ENCODE results near the gene ZSCAN22. TPM values are rescaled to one million over a fixed set of nuclear protein-coding genes. Genes with fewer than 3 reads are reported as not detected.
"Not testable (repeated sequence)": the region's sequence is repeated elsewhere in the genome, so short reads cannot be mapped to it uniquely, and the experiment has no call there.

The ZSCAN22 gene
- total RNA-seq, 5 donors from 2014 or later (not counting 1 experiment from before 2014, with no cell fraction given): 1.9 to 6.9 (median 6.2) TPM

DNA sequence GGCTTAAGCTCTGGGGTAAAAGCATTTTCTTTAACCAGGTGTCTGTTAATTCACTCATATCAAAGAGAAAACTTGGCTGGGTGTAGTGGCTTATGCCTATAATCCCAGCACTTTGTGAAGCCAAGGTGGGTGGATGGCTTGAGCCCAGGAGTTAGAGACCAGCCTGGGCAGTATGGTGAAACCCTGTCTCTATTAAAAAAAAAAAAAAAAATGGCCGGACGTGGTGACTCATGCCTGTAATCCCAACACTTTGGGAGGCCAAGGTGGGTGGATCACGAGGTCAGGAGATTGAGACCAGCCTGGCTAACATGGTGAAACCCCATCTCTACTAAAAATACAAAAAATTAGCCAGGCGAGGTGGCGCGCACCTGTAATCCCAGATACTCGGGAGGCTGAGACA is 49.9 kb downstream of the ZSCAN22 start:
- H3K27ac ChIP-seq (ENCODE audit: low read length); H3K36me3 Mint-ChIP-seq; H3K4me3 Mint-ChIP-seq; ATAC-seq (replicated peaks in 1 of 4); H3K9me3 Mint-ChIP-seq; H3K4me3 ChIP-seq (ENCODE audit: control insufficient read depth in 1 of 2, extremely low read depth in 1 of 2, low read length in 1 of 2); DNase-seq; H3K27me3 Mint-ChIP-seq; H3K36me3 ChIP-seq (ENCODE audit: control insufficient read depth in 2 of 2, extremely low read depth in 1 of 2, insufficient read depth in 1 of 2, low read length in 1 of 2); CTCF ChIA-PET; H3K27ac Mint-ChIP-seq; H3K27me3 ChIP-seq (replicated peaks in 1 of 2; ENCODE audit: control insufficient read depth in 2 of 2, extremely low read depth in 1 of 2, insufficient read depth in 2 of 2, low read length in 1 of 2); H3K9me3 ChIP-seq: not testable (repeated sequence)
- WGBS (ENCODE audit: insufficient coverage): 95% methylated on average over 4 of the region's 7 CpGs
- H3K4me1 Mint-ChIP-seq: peaks cover 16 to 21% (median 18%) of the 10 kb centered on the region in 3 donors
- POLR2A ChIA-PET: interaction anchor here in 1 of 2 donors (0.7 kb wide), 1 partner anchor 745 kb away, joined by 7 read pairs; no protein-coding TSS in a partner anchor
- H3K4me1 ChIP-seq (ENCODE audit: control insufficient read depth in 1 of 2, extremely low read depth in 1 of 2, insufficient read depth in 2 of 2, low read length in 2 of 2): peaks cover 4 to 20% of the 10 kb centered on the region in 2 experiments

DNA sequence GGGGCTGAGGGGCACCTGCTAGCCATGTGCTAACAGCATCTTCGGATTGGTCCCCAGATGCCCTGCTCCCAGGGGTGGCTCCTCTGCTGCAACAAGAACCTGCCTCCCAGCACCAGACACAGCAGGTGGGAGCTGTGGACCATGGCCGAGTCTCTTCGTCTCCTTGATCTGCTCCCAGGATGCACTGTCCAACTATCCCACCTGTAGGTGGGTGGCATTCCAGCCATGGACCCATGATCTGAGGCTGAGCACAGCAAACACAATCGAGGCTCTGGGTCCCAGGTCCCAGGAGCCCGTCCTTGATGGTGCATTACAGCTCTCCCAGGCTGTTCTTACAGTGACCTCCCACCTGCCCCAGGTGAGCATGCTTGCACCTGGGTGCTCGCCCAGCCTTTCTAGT is 52.5 kb downstream of the ZSCAN22 start:
- peak overlapping the region; percentile 24 for H3K27ac ChIP-seq (ENCODE audit: low read length)
- Mint-ChIP-seq H3K27me3 (no peaks in the 10 kb centered on the region), H3K4me3 (peak overlapping the region; percentile 87 to 95 (median 87)), H3K36me3 (no peaks in the 10 kb centered on the region), H3K27ac (peak overlapping the region; percentile 94), H3K9me3 (no peaks in the 10 kb centered on the region), H3K4me1 (peaks cover 24 to 30% (median 28%) of the 10 kb centered on the region in 3 donors)
- no peaks in the 10 kb centered on the region for H3K9me3 ChIP-seq
- ChIA-PET CTCF (no interaction called here), POLR2A (no interaction called here)
- H3K4me1 ChIP-seq (ENCODE audit: control insufficient read depth in 1 of 2, extremely low read depth in 1 of 2, insufficient read depth in 2 of 2, low read length in 2 of 2): peaks cover 4 to 27% of the 10 kb centered on the region in 2 experiments
- WGBS (ENCODE audit: insufficient coverage): 87% methylated on average over 5 of the region's 6 CpGs
- H3K27me3 ChIP-seq (replicated peaks in 1 of 2; ENCODE audit: control insufficient read depth in 2 of 2, extremely low read depth in 1 of 2, insufficient read depth in 2 of 2, low read length in 1 of 2): no peaks in the 10 kb centered on the region
- H3K36me3 ChIP-seq (ENCODE audit: control insufficient read depth in 2 of 2, extremely low read depth in 1 of 2, insufficient read depth in 1 of 2, low read length in 1 of 2): no peaks in the 10 kb centered on the region
- no peak overlapping the region for H3K4me3 ChIP-seq (ENCODE audit: control insufficient read depth in 1 of 2, extremely low read depth in 1 of 2, low read length in 1 of 2)
- DNase-seq: no peak
- ATAC-seq (replicated peaks in 1 of 4): no peak

DNA sequence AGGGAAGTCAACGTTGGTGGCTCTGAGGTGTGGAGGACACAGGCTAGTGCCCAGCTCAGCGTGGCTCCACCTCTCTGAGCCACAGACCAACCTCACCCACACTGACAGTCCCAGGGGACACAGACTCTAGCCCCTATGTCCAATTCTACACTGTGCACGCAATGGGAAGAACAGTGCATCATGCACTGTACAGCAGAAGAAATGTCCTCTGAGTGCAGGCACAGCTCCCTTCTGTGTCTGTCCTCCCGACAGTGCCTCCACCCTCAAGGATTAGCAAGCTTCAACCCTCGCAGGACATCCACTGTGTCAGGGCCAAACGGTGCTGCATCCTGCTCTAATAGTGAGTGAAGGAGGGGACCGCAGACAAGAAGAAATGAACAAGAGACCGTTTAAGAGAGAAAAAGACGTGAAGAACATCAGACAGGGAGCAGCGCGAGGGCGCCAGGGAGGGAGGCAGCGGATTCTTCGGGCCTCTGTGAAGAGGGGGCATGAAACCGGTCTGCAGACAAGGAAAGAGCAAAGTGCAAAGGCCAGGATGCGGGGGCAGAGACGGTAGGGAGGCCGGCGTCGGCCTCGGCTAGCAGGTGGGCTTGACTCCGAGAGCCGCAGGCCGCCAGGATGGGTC is 53.4 kb downstream of the ZSCAN22 start:
- CTCF ChIA-PET: no interaction called here
- Mint-ChIP-seq H3K4me1 (peaks cover 24 to 30% (median 28%) of the 10 kb centered on the region in 3 donors), H3K27me3 (no peaks in the 10 kb centered on the region), H3K36me3 (no peaks in the 10 kb centered on the region), H3K9me3 (no peaks in the 10 kb centered on the region), H3K4me3 (peak overlapping the region; percentile 87 to 95 (median 87)), H3K27ac (peak overlapping the region; percentile 94)
- POLR2A ChIA-PET: no interaction called here
- under 1% methylated on average over 19 of the region's 24 CpGs for WGBS (ENCODE audit: insufficient coverage)
- Histone ChIP-seq H3K9me3 (no peaks in the 10 kb centered on the region), H3K27me3 (replicated peaks in 1 of 2; ENCODE audit: control insufficient read depth in 2 of 2, extremely low read depth in 1 of 2, insufficient read depth in 2 of 2, low read length in 1 of 2) (no peaks in the 10 kb centered on the region), H3K27ac (ENCODE audit: low read length) (peak overlapping the region; percentile 90), H3K4me1 (ENCODE audit: control insufficient read depth in 1 of 2, extremely low read depth in 1 of 2, insufficient read depth in 2 of 2, low read length in 2 of 2) (peaks cover 4 to 27% of the 10 kb centered on the region in 2 experiments), H3K36me3 (ENCODE audit: control insufficient read depth in 2 of 2, extremely low read depth in 1 of 2, insufficient read depth in 1 of 2, low read length in 1 of 2) (no peaks in the 10 kb centered on the region), H3K4me3 (ENCODE audit: control insufficient read depth in 1 of 2, extremely low read depth in 1 of 2, low read length in 1 of 2) (peak overlapping the region; percentile 52 to 73)
- ATAC-seq (replicated peaks in 1 of 4) (no peak), DNase-seq (peak in 1 of 35 experiments; percentile 29)

DNA sequence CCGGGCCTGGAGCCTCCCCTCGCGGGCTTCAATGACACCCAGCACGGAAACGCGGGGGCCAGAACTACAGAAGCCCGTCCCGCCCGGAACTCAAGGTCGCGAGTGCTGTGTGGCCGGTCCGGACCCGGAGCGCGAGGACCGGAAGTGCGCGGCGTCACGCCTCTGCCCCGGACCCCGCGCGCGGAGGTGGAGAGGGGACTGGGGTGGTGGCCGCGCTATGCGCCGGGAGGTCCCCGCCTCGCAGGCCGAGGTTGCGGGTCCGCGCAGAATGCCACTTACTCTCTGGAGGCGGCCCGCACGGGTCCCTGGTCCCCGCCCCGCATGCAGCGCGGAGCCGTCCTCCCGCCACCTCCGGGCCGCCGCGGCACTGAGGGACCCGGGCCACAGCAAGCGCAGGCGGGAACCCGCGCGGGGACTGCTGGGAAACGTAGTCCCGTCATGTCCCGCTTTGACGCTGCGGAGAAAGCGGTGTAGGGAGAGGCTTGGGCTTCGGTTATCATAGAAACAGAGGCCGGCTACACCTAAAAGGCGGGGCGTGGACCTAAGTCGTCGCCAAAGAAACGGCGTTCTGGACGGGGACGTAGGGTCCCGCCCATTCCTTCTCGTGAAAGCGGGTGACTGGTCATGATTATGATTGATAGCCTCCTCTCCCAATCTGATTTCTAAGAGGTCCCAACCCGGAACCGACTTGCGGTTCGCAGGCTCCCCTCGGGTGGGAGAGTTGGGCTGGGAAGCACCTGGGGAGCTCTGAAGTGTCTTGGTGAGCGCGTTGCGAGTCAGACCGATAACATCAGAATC is 54.1 kb downstream of the ZSCAN22 start, which contains the start of gene ZNF837:
TSS of gene ZNF837 (minus strand) at position 369 of the 798 bp plus-strand sequence. CDS start 11,698 bp downstream, outside the sequence.
- POLR2A ChIA-PET: interaction anchor here in 1 of 2 donors (1.2 kb wide), 1 partner anchor 28 kb away, joined by 6 read pairs; the partner anchor contains the start of gene ZNF584
- DNase-seq (peak; percentile 91 to 100 (median 98)), ATAC-seq (replicated peaks in 1 of 4) (peak; percentile 85 to 89 (median 86))
- H3K9me3 ChIP-seq: no peaks in the 10 kb centered on the region
- H3K36me3 ChIP-seq (ENCODE audit: control insufficient read depth in 2 of 2, extremely low read depth in 1 of 2, insufficient read depth in 1 of 2, low read length in 1 of 2): no peaks in the 10 kb centered on the region
- H3K27ac ChIP-seq (ENCODE audit: low read length): peak within 1 kb of the TSS; percentile 90
- Mint-ChIP-seq H3K4me1 (peaks cover 30 to 36% (median 32%) of the 10 kb centered on the region in 3 donors), H3K4me3 (peak within 1 kb of the TSS; percentile 87 to 95 (median 87)), H3K9me3 (no peaks in the 10 kb centered on the region), H3K27me3 (no peaks in the 10 kb centered on the region), H3K27ac (peak within 1 kb of the TSS; percentile 94), H3K36me3 (no peaks in the 10 kb centered on the region)
- peaks cover 7 to 35% of the 10 kb centered on the region in 2 experiments for H3K4me1 ChIP-seq (ENCODE audit: control insufficient read depth in 1 of 2, extremely low read depth in 1 of 2, insufficient read depth in 2 of 2, low read length in 2 of 2)
- under 1% methylated on average over 74 of the region's 83 CpGs for WGBS (ENCODE audit: insufficient coverage)
- no peaks in the 10 kb centered on the region for H3K27me3 ChIP-seq (replicated peaks in 1 of 2; ENCODE audit: control insufficient read depth in 2 of 2, extremely low read depth in 1 of 2, insufficient read depth in 2 of 2, low read length in 1 of 2)
- H3K4me3 ChIP-seq (ENCODE audit: control insufficient read depth in 1 of 2, extremely low read depth in 1 of 2, low read length in 1 of 2): peak within 1 kb of the TSS; percentile 67 to 73
- CTCF ChIA-PET: interaction anchor here in 1 of 2 donors (0.6 kb wide), 1 partner anchor 38 kb away, joined by 3 read pairs; no protein-coding TSS in a partner anchor

DNA sequence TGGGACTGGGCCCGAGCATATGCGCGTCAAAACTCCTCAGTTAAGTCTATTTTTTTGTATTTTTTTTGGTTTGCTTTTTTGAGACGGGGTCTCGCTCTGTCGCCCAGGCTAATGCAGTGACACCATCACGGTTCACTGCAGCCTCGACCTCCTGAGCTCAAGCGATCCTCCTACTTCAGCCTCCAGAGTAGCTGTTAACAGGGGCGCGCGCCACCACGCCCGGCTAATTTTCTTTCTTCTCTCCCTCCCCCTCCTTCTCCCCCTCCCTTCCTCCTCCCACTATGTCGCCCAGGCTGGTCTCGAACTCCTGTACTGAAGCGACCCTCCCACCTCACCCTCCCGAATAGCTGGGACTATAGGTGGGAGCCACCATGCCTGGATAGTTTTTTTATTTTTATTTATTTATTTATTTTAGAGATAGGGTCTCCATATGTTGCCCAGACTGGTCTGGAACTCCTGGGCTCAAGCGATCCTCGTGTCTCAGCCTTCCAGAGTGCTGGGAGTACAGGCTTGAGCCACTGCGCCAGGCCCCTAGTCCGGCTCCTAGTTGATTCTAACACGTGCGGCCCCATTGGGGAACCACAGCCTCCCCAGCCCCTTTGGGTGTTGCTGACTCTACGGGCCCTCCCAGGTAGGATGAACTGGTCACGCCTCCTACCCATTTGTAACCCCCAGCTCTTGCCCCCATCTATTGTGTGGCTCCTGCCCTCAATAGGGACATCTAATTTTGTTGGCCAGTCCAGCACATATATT is 54.8 kb downstream of the ZSCAN22 start:
- peak overlapping the region; percentile 94 for H3K27ac Mint-ChIP-seq
- no peaks in the 10 kb centered on the region for H3K9me3 ChIP-seq
- H3K4me1 Mint-ChIP-seq: peaks cover 32 to 39% (median 35%) of the 10 kb centered on the region in 3 donors
- ChIA-PET CTCF (interaction anchor here (0.5 to 0.6 kb wide), 2 partner anchors 35 to 38 kb away, joined by 3 read pairs; no protein-coding TSS in a partner anchor), POLR2A (interaction anchor here in 1 of 2 donors (0.6 to 1.2 kb wide), 3 partner anchors 27 to 674 kb away, joined by 3 to 7 read pairs (median 6); partner anchors contain the start of gene ZNF584)
- H3K4me1 ChIP-seq (ENCODE audit: control insufficient read depth in 1 of 2, extremely low read depth in 1 of 2, insufficient read depth in 2 of 2, low read length in 2 of 2): peaks cover 8 to 42% of the 10 kb centered on the region in 2 experiments
- no peaks in the 10 kb centered on the region for H3K27me3 ChIP-seq (replicated peaks in 1 of 2; ENCODE audit: control insufficient read depth in 2 of 2, extremely low read depth in 1 of 2, insufficient read depth in 2 of 2, low read length in 1 of 2)
- H3K9me3 Mint-ChIP-seq: no peaks in the 10 kb centered on the region
- H3K4me3 ChIP-seq (ENCODE audit: control insufficient read depth in 1 of 2, extremely low read depth in 1 of 2, low read length in 1 of 2): peak overlapping the region; percentile 64 to 67
- ATAC-seq (replicated peaks in 1 of 4) (no peak), DNase-seq (no peak)
- H3K36me3 Mint-ChIP-seq: no peaks in the 10 kb centered on the region
- H3K27me3 Mint-ChIP-seq: no peaks in the 10 kb centered on the region
- H3K27ac ChIP-seq (ENCODE audit: low read length): peak overlapping the region; percentile 90
- no peaks in the 10 kb centered on the region for H3K36me3 ChIP-seq (ENCODE audit: control insufficient read depth in 2 of 2, extremely low read depth in 1 of 2, insufficient read depth in 1 of 2, low read length in 1 of 2)
- peak overlapping the region; percentile 87 to 95 (median 87) for H3K4me3 Mint-ChIP-seq
- WGBS (ENCODE audit: insufficient coverage): 49% methylated on average over 10 of the region's 26 CpGs

Measured in T-cell (primary cell).